Measurements from ENCODE around the gene TMEM117. TPM values are rescaled to one million over a fixed set of nuclear protein-coding genes. Genes with fewer than 3 reads are reported as not detected.
"Not testable (repeated sequence)": the region's sequence is repeated elsewhere in the genome, so short reads cannot be mapped to it uniquely, and the experiment has no call there.

TMEM117 gene
- total RNA-seq, 2 experiments from 2014 or later, result 1.4 TPM

- H3K36me3 Mint-ChIP-seq (ENCODE audit: low read depth); H3K27ac Mint-ChIP-seq; ATAC-seq; CTCF ChIA-PET; DNase-seq; H3K4me3 Mint-ChIP-seq; H3K4me1 Mint-ChIP-seq; POLR2A ChIA-PET; intact Hi-C loops (cut with DNase I, micrococcal nuclease); H3K27me3 Mint-ChIP-seq; H3K9me3 Mint-ChIP-seq (ENCODE audit: low read depth): not testable (repeated sequence)
Observed at GRCh38 chr12:44026926-44027325, 191.0 kb downstream of the TMEM117 start.

- ATAC-seq, result no peak
- no peak overlapping the region for H3K27ac Mint-ChIP-seq
- H3K9me3 Mint-ChIP-seq (ENCODE audit: low read depth), result peaks cover 6% of the 10 kb centered on the region
- no peaks in the 10 kb centered on the region for H3K27me3 Mint-ChIP-seq
- H3K4me1 Mint-ChIP-seq, result no peaks in the 10 kb centered on the region
- intact Hi-C loops (cut with DNase I, micrococcal nuclease), result no loop called here
- H3K4me3 Mint-ChIP-seq, result no peak overlapping the region
- ChIA-PET POLR2A (no interaction called here), CTCF (interaction anchor here (0.7 to 1.1 kb wide), 2 partner anchors 9 to 14 kb away, joined by 3 to 5 read pairs; no protein-coding TSS in a partner anchor)
- DNase-seq, result no peak
- peaks cover 5% of the 10 kb centered on the region for H3K36me3 Mint-ChIP-seq (ENCODE audit: low read depth)
Observed at GRCh38 chr12:44029194-44029593, 193.3 kb downstream of the TMEM117 start.

- Mint-ChIP-seq H3K4me3 (no peak overlapping the region), H3K36me3 (ENCODE audit: low read depth) (peaks cover 5% of the 10 kb centered on the region), H3K4me1 (no peaks in the 10 kb centered on the region), H3K9me3 (ENCODE audit: low read depth) (peaks cover 6% of the 10 kb centered on the region), H3K27ac (no peak overlapping the region), H3K27me3 (no peaks in the 10 kb centered on the region)
- ChIA-PET POLR2A (no interaction called here), CTCF (interaction anchor here (0.6 kb wide), 1 partner anchor 653 kb away, joined by 3 read pairs; no protein-coding TSS in a partner anchor)
- DNase-seq, result no peak
- ATAC-seq, result no peak
- intact Hi-C loops (cut with DNase I, micrococcal nuclease), result no loop called here
Observed at GRCh38 chr12:44031472-44032185, 195.7 kb downstream of the TMEM117 start.

GRCh38 chr12:44034906-44035305 is 199.0 kb downstream of the TMEM117 start:
- CTCF ChIA-PET, result no interaction called here
- H3K4me3 Mint-ChIP-seq, result no peak overlapping the region
- no peak for DNase-seq

GRCh38 chr12:44036875-44037443 is 201.1 kb downstream of the TMEM117 start:
- intact Hi-C loops (cut with DNase I, micrococcal nuclease), result no loop called here
- DNase-seq (no peak), ATAC-seq (no peak)
- no peaks in the 10 kb centered on the region for H3K9me3 Mint-ChIP-seq (ENCODE audit: low read depth)
- H3K27ac Mint-ChIP-seq, result no peak overlapping the region
- no peak overlapping the region for H3K4me3 Mint-ChIP-seq
- ChIA-PET CTCF (no interaction called here), POLR2A (no interaction called here)
- no peaks in the 10 kb centered on the region for H3K4me1 Mint-ChIP-seq
- peaks cover 3% of the 10 kb centered on the region for H3K36me3 Mint-ChIP-seq (ENCODE audit: low read depth)
- H3K27me3 Mint-ChIP-seq, result no peaks in the 10 kb centered on the region

More at GRCh38 chr12:44034906-44035305, 199.0 kb downstream of the TMEM117 start:
- intact Hi-C loops (cut with DNase I, micrococcal nuclease), result no loop called here
- Mint-ChIP-seq H3K27me3 (no peaks in the 10 kb centered on the region), H3K27ac (no peak overlapping the region), H3K36me3 (ENCODE audit: low read depth) (peaks cover 3% of the 10 kb centered on the region), H3K4me1 (no peaks in the 10 kb centered on the region), H3K9me3 (ENCODE audit: low read depth) (peaks cover 2% of the 10 kb centered on the region)
- POLR2A ChIA-PET, result no interaction called here
- no peak for ATAC-seq

GRCh38 chr12:44038411-44038810 is 202.5 kb downstream of the TMEM117 start:
- DNase-seq (no peak), ATAC-seq (no peak)
- H3K27ac Mint-ChIP-seq, result no peak overlapping the region
- no peaks in the 10 kb centered on the region for H3K9me3 Mint-ChIP-seq (ENCODE audit: low read depth)
- ChIA-PET POLR2A (no interaction called here), CTCF (interaction anchor here (1.0 kb wide), 1 partner anchor 9 kb away, joined by 3 read pairs; no protein-coding TSS in a partner anchor)
- intact Hi-C loops (cut with DNase I, micrococcal nuclease), result no loop called here
- H3K36me3 Mint-ChIP-seq (ENCODE audit: low read depth), result no peaks in the 10 kb centered on the region
- no peaks in the 10 kb centered on the region for H3K4me1 Mint-ChIP-seq
- no peak overlapping the region for H3K4me3 Mint-ChIP-seq
- H3K27me3 Mint-ChIP-seq, result no peaks in the 10 kb centered on the region

- H3K9me3 Mint-ChIP-seq (ENCODE audit: low read depth); ATAC-seq; intact Hi-C loops (cut with DNase I, micrococcal nuclease); H3K4me1 Mint-ChIP-seq; H3K27me3 Mint-ChIP-seq; DNase-seq; H3K27ac Mint-ChIP-seq; POLR2A ChIA-PET; CTCF ChIA-PET; H3K36me3 Mint-ChIP-seq (ENCODE audit: low read depth); H3K4me3 Mint-ChIP-seq: not testable (repeated sequence)
Observed at GRCh38 chr12:44044491-44044890, 208.6 kb downstream of the TMEM117 start.

- no peak overlapping the region for H3K4me3 Mint-ChIP-seq
- no peak for ATAC-seq
- ChIA-PET CTCF (no interaction called here), POLR2A (no interaction called here)
- H3K27me3 Mint-ChIP-seq, result no peaks in the 10 kb centered on the region
- intact Hi-C loops (cut with DNase I, micrococcal nuclease), result no loop called here
- H3K4me1 Mint-ChIP-seq, result no peaks in the 10 kb centered on the region
- H3K27ac Mint-ChIP-seq, result no peak overlapping the region
- H3K9me3 Mint-ChIP-seq (ENCODE audit: low read depth), result no peaks in the 10 kb centered on the region
- DNase-seq, result no peak
- peaks cover 5% of the 10 kb centered on the region for H3K36me3 Mint-ChIP-seq (ENCODE audit: low read depth)
Observed at GRCh38 chr12:44046732-44047417, 211.0 kb downstream of the TMEM117 start.

- Mint-ChIP-seq H3K27me3 (no peaks in the 10 kb centered on the region), H3K4me1 (no peaks in the 10 kb centered on the region), H3K36me3 (ENCODE audit: low read depth) (no peaks in the 10 kb centered on the region), H3K27ac (no peak overlapping the region), H3K4me3 (no peak overlapping the region), H3K9me3 (ENCODE audit: low read depth) (no peaks in the 10 kb centered on the region)
- ATAC-seq (no peak), DNase-seq (no peak)
- ChIA-PET CTCF (no interaction called here), POLR2A (no interaction called here)
- intact Hi-C loops (cut with DNase I, micrococcal nuclease), result no loop called here
Observed at GRCh38 chr12:44052554-44052953, 216.7 kb downstream of the TMEM117 start.

- H3K27ac Mint-ChIP-seq, result no peak overlapping the region
- no peak for DNase-seq
- H3K36me3 Mint-ChIP-seq (ENCODE audit: low read depth), result no peaks in the 10 kb centered on the region
- no peaks in the 10 kb centered on the region for H3K27me3 Mint-ChIP-seq
- CTCF ChIA-PET, result no interaction called here
- no peak overlapping the region for H3K4me3 Mint-ChIP-seq
- intact Hi-C loops (cut with DNase I, micrococcal nuclease), result no loop called here
- no peaks in the 10 kb centered on the region for H3K4me1 Mint-ChIP-seq
- H3K9me3 Mint-ChIP-seq (ENCODE audit: low read depth), result no peaks in the 10 kb centered on the region
- POLR2A ChIA-PET, result no interaction called here
- ATAC-seq, result no peak
Observed at GRCh38 chr12:44053549-44054127, 217.8 kb downstream of the TMEM117 start.

GRCh38 chr12:44054281-44054680 is 218.4 kb downstream of the TMEM117 start:
- Mint-ChIP-seq H3K27ac (no peak overlapping the region), H3K27me3 (no peaks in the 10 kb centered on the region), H3K4me3 (no peak overlapping the region), H3K4me1 (no peaks in the 10 kb centered on the region), H3K36me3 (ENCODE audit: low read depth) (no peaks in the 10 kb centered on the region), H3K9me3 (ENCODE audit: low read depth) (no peaks in the 10 kb centered on the region)
- intact Hi-C loops (cut with DNase I, micrococcal nuclease), result no loop called here
- ATAC-seq (no peak), DNase-seq (no peak)
- POLR2A ChIA-PET, result no interaction called here
- CTCF ChIA-PET, result no interaction called here

- POLR2A ChIA-PET, result no interaction called here
- CTCF ChIA-PET, result no interaction called here
- no peak overlapping the region for H3K4me3 Mint-ChIP-seq
- H3K9me3 Mint-ChIP-seq (ENCODE audit: low read depth), result no peaks in the 10 kb centered on the region
- DNase-seq (no peak), ATAC-seq (no peak)
- H3K27ac Mint-ChIP-seq, result no peak overlapping the region
- H3K4me1 Mint-ChIP-seq, result no peaks in the 10 kb centered on the region
- H3K36me3 Mint-ChIP-seq (ENCODE audit: low read depth), result no peaks in the 10 kb centered on the region
- no peaks in the 10 kb centered on the region for H3K27me3 Mint-ChIP-seq
- intact Hi-C loops (cut with DNase I, micrococcal nuclease), result no loop called here
Observed at GRCh38 chr12:44058366-44058765, 222.5 kb downstream of the TMEM117 start.

All from activated CD4-positive, alpha-beta T cell treated with anti-CD3 and anti-CD28 coated beads for 36 hours (primary cell).